Muscle layer of colon (tissue), 2 donors: ENCODE data around the gene GALNT13.

Experiments
- H3K27ac ChIP-seq: one replicate; pipeline ENCODE4 v1.7.0; 2013; ENCODE audit warnings: low read depth, mild to moderate bottlenecking, low read length, moderate library complexity
- H3K27me3 ChIP-seq, 2 donors: one replicate each; pipeline ENCODE4 v1.7.0; 2013; ENCODE audit warnings: low read length in 2 of 2, mild to moderate bottlenecking in 2 of 2; ENCODE audit not compliant: insufficient read depth in 2 of 2, control insufficient read depth in 1 of 2
- H3K36me3 ChIP-seq: one replicate; pipeline ENCODE4 v1.7.0; 2013; ENCODE audit warnings: mild to moderate bottlenecking, low read length; ENCODE audit not compliant: insufficient read depth
- H3K4me1 ChIP-seq: one replicate; pipeline ENCODE4 v1.7.0; 2013; ENCODE audit warnings: mild to moderate bottlenecking, low read length; ENCODE audit not compliant: insufficient read depth
- H3K4me3 ChIP-seq, 2 donors: one replicate each; pipeline ENCODE4 v1.7.0; 2013; ENCODE audit warnings: low read length in 2 of 2, low read depth in 1 of 2, mild to moderate bottlenecking in 1 of 2, moderate library complexity in 1 of 2
- H3K9ac ChIP-seq: one replicate; pipeline ENCODE4 v1.7.0; 2013; ENCODE audit warnings: low read length
- H3K9me3 ChIP-seq: one replicate; pipeline ENCODE4 v1.7.0; 2013; ENCODE audit warnings: mild to moderate bottlenecking, low read length
- donor health status: abdominal sarcoma.
- donor health status: Adenocarcinoma of cecum.

The GALNT13 gene

DNA sequence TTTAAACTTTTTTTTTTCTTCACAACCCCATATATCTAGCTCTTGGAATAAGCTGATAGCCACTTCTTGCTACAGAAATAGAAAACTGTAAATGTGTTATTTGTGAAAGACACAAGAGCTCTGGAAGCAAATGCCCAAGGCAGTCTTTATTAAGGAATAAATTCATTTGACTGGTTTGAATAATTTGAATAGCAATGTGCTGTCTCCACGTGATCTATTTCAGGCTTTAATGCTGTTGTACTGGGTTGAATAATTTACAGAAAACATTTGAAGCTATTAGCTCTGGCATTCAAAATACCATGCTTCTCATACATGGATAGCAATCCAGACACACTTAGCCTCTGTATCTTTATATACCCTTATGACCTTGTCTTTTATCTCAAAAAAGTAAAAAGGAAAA is 460.1 kb downstream of the GALNT13 start:
- H3K4me3 ChIP-seq = no peak overlapping the region
- H3K27me3 ChIP-seq = no peaks in the 10 kb centered on the region
- no peaks in the 10 kb centered on the region for H3K4me1 ChIP-seq
- no peak overlapping the region for H3K9ac ChIP-seq
- no peaks in the 10 kb centered on the region for H3K9me3 ChIP-seq
- no peak overlapping the region for H3K27ac ChIP-seq
- no peaks in the 10 kb centered on the region for H3K36me3 ChIP-seq

GRCh38 chr2:154336201-154336600 is 464.5 kb downstream of the GALNT13 start:
- Histone ChIP-seq H3K27ac (no peak overlapping the region), H3K9ac (no peak overlapping the region), H3K4me3 (no peak overlapping the region), H3K27me3 (no peaks in the 10 kb centered on the region), H3K9me3 (no peaks in the 10 kb centered on the region), H3K36me3 (no peaks in the 10 kb centered on the region), H3K4me1 (no peaks in the 10 kb centered on the region)

DNA sequence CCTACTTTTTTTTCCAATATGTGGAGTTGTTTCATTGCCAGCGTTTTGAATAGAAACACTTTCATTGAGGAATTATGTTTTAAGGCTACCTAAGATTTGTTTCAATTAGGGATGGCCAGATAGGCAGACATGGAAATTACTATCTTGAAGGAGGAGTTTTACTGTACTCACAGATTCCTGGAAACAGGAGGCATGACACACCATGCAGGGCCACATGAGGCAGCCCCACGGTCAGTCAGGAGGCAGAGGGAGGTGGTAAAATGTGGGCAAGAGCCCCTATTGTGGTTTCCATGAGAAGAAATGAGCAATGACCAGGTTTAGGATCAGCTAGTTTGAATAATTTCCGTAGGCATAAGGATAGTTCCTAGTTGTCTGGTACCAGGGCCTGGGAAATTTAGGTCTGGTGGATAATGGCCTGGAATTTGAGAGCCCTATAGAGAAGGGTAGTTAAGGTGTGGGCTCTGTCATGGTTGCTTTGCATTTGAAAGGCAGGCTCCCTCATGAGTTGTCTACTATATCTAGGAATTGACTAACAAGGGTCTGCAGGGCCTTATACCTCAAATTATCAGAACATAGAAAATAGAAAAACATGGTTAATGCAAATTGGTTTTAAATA is 466.7 kb downstream of the GALNT13 start:
- H3K27ac ChIP-seq = no peak overlapping the region
- no peaks in the 10 kb centered on the region for H3K27me3 ChIP-seq
- no peaks in the 10 kb centered on the region for H3K4me1 ChIP-seq
- H3K9me3 ChIP-seq = no peaks in the 10 kb centered on the region
- no peaks in the 10 kb centered on the region for H3K36me3 ChIP-seq
- no peak overlapping the region for H3K9ac ChIP-seq
- no peak overlapping the region for H3K4me3 ChIP-seq

DNA sequence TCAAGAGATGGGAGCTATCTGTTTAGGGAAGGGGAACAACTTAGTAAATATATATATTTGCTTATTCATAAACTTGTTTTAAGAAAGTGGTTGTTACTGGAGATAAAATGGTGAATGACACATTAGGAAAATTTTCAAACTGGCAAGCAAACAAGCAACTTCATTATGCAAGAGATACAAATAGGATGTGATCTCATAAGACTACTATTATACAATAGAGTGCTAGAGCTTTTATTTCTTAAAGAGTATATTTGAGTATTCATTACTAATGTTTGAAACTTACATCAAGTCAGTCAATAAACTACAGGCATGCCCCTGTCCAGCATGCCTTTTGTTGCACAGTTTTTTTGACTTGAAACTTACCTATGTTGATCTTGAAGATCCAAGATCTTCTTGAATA is 471.6 kb downstream of the GALNT13 start:
- Histone ChIP-seq H3K4me3 (no peak overlapping the region), H3K9ac (no peak overlapping the region), H3K27ac (no peak overlapping the region), H3K36me3 (no peaks in the 10 kb centered on the region), H3K27me3 (no peaks in the 10 kb centered on the region), H3K4me1 (no peaks in the 10 kb centered on the region), H3K9me3 (no peaks in the 10 kb centered on the region)

DNA sequence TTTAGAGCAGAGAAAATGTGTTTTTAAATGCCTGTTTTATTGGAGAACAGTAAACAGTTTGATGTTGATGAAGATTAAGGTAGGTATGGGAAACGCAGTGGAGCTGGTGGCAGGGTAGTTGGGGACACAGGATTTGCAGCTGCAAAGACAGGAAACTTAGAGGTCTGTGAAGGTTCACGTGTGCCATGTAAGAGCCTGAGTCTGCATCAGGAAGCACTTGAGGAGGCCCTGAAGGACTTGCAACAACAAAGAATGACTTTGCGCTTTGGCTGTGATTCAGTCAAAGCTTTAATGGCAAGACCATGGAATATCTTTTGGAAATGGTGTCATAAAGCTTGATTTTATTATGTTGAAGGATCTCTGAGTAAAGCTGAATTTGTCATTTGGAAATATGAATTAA is 479.2 kb downstream of the GALNT13 start:
- no peaks in the 10 kb centered on the region for H3K4me1 ChIP-seq
- H3K9ac ChIP-seq = no peak overlapping the region

GRCh38 chr2:154361276-154361675 is 489.6 kb downstream of the GALNT13 start:
- no peak overlapping the region for H3K4me3 ChIP-seq
- no peaks in the 10 kb centered on the region for H3K36me3 ChIP-seq
- H3K9ac ChIP-seq = no peak overlapping the region
- H3K9me3 ChIP-seq = no peaks in the 10 kb centered on the region
- no peaks in the 10 kb centered on the region for H3K27me3 ChIP-seq
- no peaks in the 10 kb centered on the region for H3K4me1 ChIP-seq
- H3K27ac ChIP-seq = no peak overlapping the region

More for the DNA sequence above, 479.2 kb downstream of the GALNT13 start:
- Histone ChIP-seq H3K27ac (no peak overlapping the region), H3K27me3 (no peaks in the 10 kb centered on the region), H3K4me3 (no peak overlapping the region), H3K9me3 (no peaks in the 10 kb centered on the region), H3K36me3 (no peaks in the 10 kb centered on the region)

GRCh38 chr2:154368153-154368552 is 496.4 kb downstream of the GALNT13 start:
- Histone ChIP-seq H3K36me3 (no peaks in the 10 kb centered on the region), H3K4me3 (no peak overlapping the region), H3K27ac (no peak overlapping the region), H3K27me3 (no peaks in the 10 kb centered on the region), H3K9me3 (no peaks in the 10 kb centered on the region), H3K9ac (no peak overlapping the region), H3K4me1 (no peaks in the 10 kb centered on the region)

- no peaks in the 10 kb centered on the region for H3K9me3 ChIP-seq
- H3K9ac ChIP-seq = no peak overlapping the region
- no peaks in the 10 kb centered on the region for H3K4me1 ChIP-seq
Observed at GRCh38 chr2:154370873-154371272, 499.2 kb downstream of the GALNT13 start.

GRCh38 chr2:154374416-154374815 is 502.7 kb downstream of the GALNT13 start:
- H3K9me3 ChIP-seq = no peaks in the 10 kb centered on the region
- H3K4me1 ChIP-seq = no peaks in the 10 kb centered on the region
- no peak overlapping the region for H3K27ac ChIP-seq
- H3K27me3 ChIP-seq = no peaks in the 10 kb centered on the region
- no peak overlapping the region for H3K9ac ChIP-seq
- no peaks in the 10 kb centered on the region for H3K36me3 ChIP-seq
- no peak overlapping the region for H3K4me3 ChIP-seq

More at GRCh38 chr2:154370873-154371272, 499.2 kb downstream of the GALNT13 start:
- Histone ChIP-seq H3K4me3 (no peak overlapping the region), H3K27ac (no peak overlapping the region), H3K36me3 (no peaks in the 10 kb centered on the region), H3K27me3 (no peaks in the 10 kb centered on the region)

- H3K4me3 ChIP-seq = peak overlapping the region in 1 of 2 donors; percentile 6
- H3K27me3 ChIP-seq = no peaks in the 10 kb centered on the region
- H3K36me3 ChIP-seq = no peaks in the 10 kb centered on the region
- no peak overlapping the region for H3K27ac ChIP-seq
- no peaks in the 10 kb centered on the region for H3K4me1 ChIP-seq
- H3K9ac ChIP-seq = no peak overlapping the region
- H3K9me3 ChIP-seq = no peaks in the 10 kb centered on the region
Observed at GRCh38 chr2:154375579-154375931, 503.8 kb downstream of the GALNT13 start.

GRCh38 chr2:154381931-154382794 is 510.4 kb downstream of the GALNT13 start:
- Histone ChIP-seq H3K9ac (no peak overlapping the region), H3K4me3 (no peak overlapping the region), H3K9me3 (no peaks in the 10 kb centered on the region), H3K4me1 (no peaks in the 10 kb centered on the region), H3K36me3 (no peaks in the 10 kb centered on the region), H3K27ac (no peak overlapping the region), H3K27me3 (no peaks in the 10 kb centered on the region)

GRCh38 chr2:154386186-154386585 is 514.5 kb downstream of the GALNT13 start:
- H3K4me1 ChIP-seq = no peaks in the 10 kb centered on the region
- H3K27ac ChIP-seq = no peak overlapping the region
- no peaks in the 10 kb centered on the region for H3K27me3 ChIP-seq
- no peaks in the 10 kb centered on the region for H3K36me3 ChIP-seq
- H3K4me3 ChIP-seq = no peak overlapping the region
- no peak overlapping the region for H3K9ac ChIP-seq
- no peaks in the 10 kb centered on the region for H3K9me3 ChIP-seq
